HEK293 (cell line): Measurements from ENCODE around the gene KIAA0232.
A peak's percentile ranks its signal among the peaks of the same experiment; 100 is the strongest.

Experiments used
- CTCF ChIA-PET: fragments of 350-600 bp; formaldehyde crosslinking; extraction: SDS; loops from one replicate; lab custom pipeline; 2021; ENCODE audit warnings: antibody characterized with exemption; lab: Yijun Ruan, JAX
- POLR2A ChIA-PET: fragments of 300-600 bp; formaldehyde crosslinking; extraction: SDS; loops from one replicate; lab custom pipeline; 2020; ENCODE audit warnings: antibody characterized with exemption, inconsistent platforms; lab: Yijun Ruan, JAX
- H3K27ac ChIP-seq: fragments of 200-500 bp; sonication (Bioruptor generic); 2 replicates; pipeline ENCODE4 v1.5.1; 2014; ENCODE audit warnings: low read depth, low read length, control low read depth, inconsistent platforms; ENCODE audit errors: extremely low read depth
- H3K36me3 ChIP-seq, 2 experiments: fragments of 200-500 bp in 1 of 2; sonication (Bioruptor generic) in 1 of 2; 1 replicate in 1 of 2; 2 replicates in 1 of 2; pipeline ENCODE4 v1.5.1; 2014 to 2017; ENCODE audit warnings: inconsistent platforms in 2 of 2, low read length in 2 of 2; ENCODE audit not compliant: control insufficient read depth in 2 of 2, insufficient read depth in 1 of 2
- H3K4me1 ChIP-seq: fragments of 200-500 bp; sonication (Bioruptor generic); 2 replicates; pipeline ENCODE4 v1.5.1; 2014; ENCODE audit warnings: mild to moderate bottlenecking, low read length, inconsistent platforms; ENCODE audit not compliant: control insufficient read depth, insufficient read depth
- H3K4me3 ChIP-seq: 2 replicates; pipeline ENCODE4 v1.5.1; 2011; ENCODE audit warnings: low read depth, mild to moderate bottlenecking, control low read depth, low read length, moderate library complexity
- H3K9me3 ChIP-seq: fragments of 200-500 bp; sonication (Bioruptor generic); 2 replicates; pipeline ENCODE4 v1.5.1; 2014; ENCODE audit warnings: low read depth, low read length, inconsistent platforms; ENCODE audit not compliant: control insufficient read depth, insufficient read depth
- KLF9 ChIP-seq: fragments of 450-650 bp; formaldehyde crosslinking; IDR thresholded peaks from 2 replicates; pipeline ENCODE4 v1.5.1; 2016; ENCODE audit warnings: missing biosample characterization, missing genetic modification characterization, low read depth
- SETDB1 ChIP-seq: IDR thresholded peaks from one replicate; pipeline ENCODE4 v1.6.1; 2017; ENCODE audit warnings: mild to moderate bottlenecking, low read length, moderate library complexity, mixed read lengths; ENCODE audit not compliant: insufficient read length
- YY1 ChIP-seq: fragments of 450-650 bp; formaldehyde crosslinking; IDR thresholded peaks from 2 replicates; pipeline ENCODE4 v1.5.1; 2018; ENCODE audit warnings: missing biosample characterization, missing genetic modification characterization
- ZNF132 ChIP-seq: fragments of 450-650 bp; formaldehyde crosslinking; IDR thresholded peaks from 2 replicates; pipeline ENCODE4 v1.5.1; 2017; ENCODE audit warnings: missing biosample characterization, missing genetic modification characterization, borderline replicate concordance
- ZNF391 ChIP-seq: fragments of 450-650 bp; formaldehyde crosslinking; IDR thresholded peaks from 2 replicates; pipeline ENCODE4 v1.5.1; 2016; ENCODE audit warnings: low read depth, missing biosample characterization, missing genetic modification characterization, borderline replicate concordance
- ZNF48 ChIP-seq: fragments of 450-650 bp; formaldehyde crosslinking; IDR thresholded peaks from 2 replicates; pipeline ENCODE4 v1.5.1; 2016; ENCODE audit warnings: missing biosample characterization, missing genetic modification characterization
- ZNF596 ChIP-seq: fragments of 450-650 bp; IDR thresholded peaks from 2 replicates; pipeline ENCODE4 v1.5.0; 2018; ENCODE audit warnings: missing biosample characterization, mild to moderate bottlenecking, missing genetic modification characterization, moderate library complexity
- ZNF654 ChIP-seq: fragments of 450-650 bp; formaldehyde crosslinking; IDR thresholded peaks from 2 replicates; pipeline ENCODE4 v1.5.1; 2016; ENCODE audit warnings: low read depth, missing biosample characterization, missing genetic modification characterization
- ZSCAN5A ChIP-seq: fragments of 450-650 bp; formaldehyde crosslinking; IDR thresholded peaks from 2 replicates; pipeline ENCODE4 v1.5.1; 2016; ENCODE audit warnings: missing biosample characterization, missing genetic modification characterization
- TF ChIP-seq, protein P1 (sequence below): fragments of 450-650 bp; formaldehyde crosslinking; IDR thresholded peaks from 2 replicates; pipeline ENCODE4 v1.5.1; 2016; ENCODE audit warnings: missing biosample characterization, missing genetic modification characterization, borderline replicate concordance
- TF ChIP-seq, protein P2 (sequence below): fragments of 450-650 bp; formaldehyde crosslinking; IDR thresholded peaks from 2 replicates; pipeline ENCODE4 v1.5.1; 2016; ENCODE audit warnings: missing biosample characterization, missing genetic modification characterization, low read depth

KIAA0232 gene

DNA sequence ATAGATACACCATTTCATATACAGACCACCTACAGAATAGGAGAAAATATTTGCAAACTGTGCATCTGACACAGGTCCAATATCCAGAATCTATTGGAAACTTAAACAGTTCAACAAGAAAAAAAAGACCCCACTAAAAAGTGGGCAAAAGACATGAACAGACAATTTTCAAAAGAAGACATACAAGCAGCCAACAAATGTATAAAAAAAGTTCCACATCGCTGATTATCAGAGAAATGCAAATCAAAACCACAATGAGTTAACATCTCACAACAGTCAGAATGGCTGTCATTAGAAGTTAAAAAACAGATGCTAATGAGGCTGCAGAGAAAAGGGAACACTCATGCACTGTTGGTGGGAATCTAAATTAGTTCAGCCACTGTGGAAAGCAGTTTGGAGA lies 36.8 kb downstream of the KIAA0232 start (continued):
- TF ChIP-seq, protein P1, sequence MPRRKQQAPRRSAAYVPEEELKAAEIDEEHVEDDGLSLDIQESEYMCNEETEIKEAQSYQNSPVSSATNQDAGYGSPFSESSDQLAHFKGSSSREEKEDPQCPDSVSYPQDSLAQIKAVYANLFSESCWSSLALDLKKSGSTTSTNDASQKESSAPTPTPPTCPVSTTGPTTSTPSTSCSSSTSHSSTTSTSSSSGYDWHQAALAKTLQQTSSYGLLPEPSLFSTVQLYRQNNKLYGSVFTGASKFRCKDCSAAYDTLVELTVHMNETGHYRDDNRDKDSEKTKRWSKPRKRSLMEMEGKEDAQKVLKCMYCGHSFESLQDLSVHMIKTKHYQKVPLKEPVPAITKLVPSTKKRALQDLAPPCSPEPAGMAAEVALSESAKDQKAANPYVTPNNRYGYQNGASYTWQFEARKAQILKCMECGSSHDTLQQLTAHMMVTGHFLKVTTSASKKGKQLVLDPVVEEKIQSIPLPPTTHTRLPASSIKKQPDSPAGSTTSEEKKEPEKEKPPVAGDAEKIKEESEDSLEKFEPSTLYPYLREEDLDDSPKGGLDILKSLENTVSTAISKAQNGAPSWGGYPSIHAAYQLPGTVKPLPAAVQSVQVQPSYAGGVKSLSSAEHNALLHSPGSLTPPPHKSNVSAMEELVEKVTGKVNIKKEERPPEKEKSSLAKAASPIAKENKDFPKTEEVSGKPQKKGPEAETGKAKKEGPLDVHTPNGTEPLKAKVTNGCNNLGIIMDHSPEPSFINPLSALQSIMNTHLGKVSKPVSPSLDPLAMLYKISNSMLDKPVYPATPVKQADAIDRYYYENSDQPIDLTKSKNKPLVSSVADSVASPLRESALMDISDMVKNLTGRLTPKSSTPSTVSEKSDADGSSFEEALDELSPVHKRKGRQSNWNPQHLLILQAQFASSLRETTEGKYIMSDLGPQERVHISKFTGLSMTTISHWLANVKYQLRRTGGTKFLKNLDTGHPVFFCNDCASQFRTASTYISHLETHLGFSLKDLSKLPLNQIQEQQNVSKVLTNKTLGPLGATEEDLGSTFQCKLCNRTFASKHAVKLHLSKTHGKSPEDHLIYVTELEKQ (tag by site-specific recombination), result no peak
- TF ChIP-seq, protein P2, sequence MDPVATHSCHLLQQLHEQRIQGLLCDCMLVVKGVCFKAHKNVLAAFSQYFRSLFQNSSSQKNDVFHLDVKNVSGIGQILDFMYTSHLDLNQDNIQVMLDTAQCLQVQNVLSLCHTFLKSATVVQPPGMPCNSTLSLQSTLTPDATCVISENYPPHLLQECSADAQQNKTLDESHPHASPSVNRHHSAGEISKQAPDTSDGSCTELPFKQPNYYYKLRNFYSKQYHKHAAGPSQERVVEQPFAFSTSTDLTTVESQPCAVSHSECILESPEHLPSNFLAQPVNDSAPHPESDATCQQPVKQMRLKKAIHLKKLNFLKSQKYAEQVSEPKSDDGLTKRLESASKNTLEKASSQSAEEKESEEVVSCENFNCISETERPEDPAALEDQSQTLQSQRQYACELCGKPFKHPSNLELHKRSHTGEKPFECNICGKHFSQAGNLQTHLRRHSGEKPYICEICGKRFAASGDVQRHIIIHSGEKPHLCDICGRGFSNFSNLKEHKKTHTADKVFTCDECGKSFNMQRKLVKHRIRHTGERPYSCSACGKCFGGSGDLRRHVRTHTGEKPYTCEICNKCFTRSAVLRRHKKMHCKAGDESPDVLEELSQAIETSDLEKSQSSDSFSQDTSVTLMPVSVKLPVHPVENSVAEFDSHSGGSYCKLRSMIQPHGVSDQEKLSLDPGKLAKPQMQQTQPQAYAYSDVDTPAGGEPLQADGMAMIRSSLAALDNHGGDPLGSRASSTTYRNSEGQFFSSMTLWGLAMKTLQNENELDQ (tag by site-specific recombination), result no peak
- no peak for TF ChIP-seq ZNF132 (tag by site-specific recombination)
- TF ChIP-seq ZNF654 (tag by site-specific recombination), result no peak
- no peak for TF ChIP-seq ZNF391 (tag by site-specific recombination)
- no peak for TF ChIP-seq ZNF596 (tag by site-specific recombination)
- TF ChIP-seq ZSCAN5A (tag by site-specific recombination), result no peak
- no peak for TF ChIP-seq ZNF48 (tag by site-specific recombination)
- TF ChIP-seq, all 188 proteins: peak for 0

- TF ChIP-seq, protein P2 (tag by site-specific recombination), result no peak
- peak; percentile 19 for TF ChIP-seq SETDB1
- H3K36me3 ChIP-seq, result peaks cover 4 to 19% of the 10 kb centered on the region in 2 experiments; a peak in 2 of 3 replicates
- H3K4me3 ChIP-seq, result no peak overlapping the region
- ChIA-PET POLR2A (no interaction called here), CTCF (no interaction called here)
- no peaks in the 10 kb centered on the region for H3K4me1 ChIP-seq
- H3K9me3 ChIP-seq, result no peaks in the 10 kb centered on the region
- no peak overlapping the region for H3K27ac ChIP-seq
Measured at GRCh38 chr4:6820695-6821094, 38.2 kb downstream of the KIAA0232 start.

- TF ChIP-seq YY1 (tag by site-specific recombination) (no peak), KLF9 (tag by site-specific recombination) (no peak)
- Histone ChIP-seq H3K4me1 (no peaks in the 10 kb centered on the region), H3K27ac (no peak overlapping the region), H3K36me3 (peaks cover 4 to 37% of the 10 kb centered on the region in 2 experiments; a peak in 2 of 3 replicates), H3K4me3 (no peak overlapping the region), H3K9me3 (no peaks in the 10 kb centered on the region)
- ChIA-PET POLR2A (no interaction called here), CTCF (no interaction called here)
Measured at GRCh38 chr4:6824071-6824470, 41.5 kb downstream of the KIAA0232 start.
